ENCODE measurements around the gene DUSP5.
A peak's percentile ranks its signal among the peaks of the same experiment; 100 is the strongest.

DUSP5 gene

DNA sequence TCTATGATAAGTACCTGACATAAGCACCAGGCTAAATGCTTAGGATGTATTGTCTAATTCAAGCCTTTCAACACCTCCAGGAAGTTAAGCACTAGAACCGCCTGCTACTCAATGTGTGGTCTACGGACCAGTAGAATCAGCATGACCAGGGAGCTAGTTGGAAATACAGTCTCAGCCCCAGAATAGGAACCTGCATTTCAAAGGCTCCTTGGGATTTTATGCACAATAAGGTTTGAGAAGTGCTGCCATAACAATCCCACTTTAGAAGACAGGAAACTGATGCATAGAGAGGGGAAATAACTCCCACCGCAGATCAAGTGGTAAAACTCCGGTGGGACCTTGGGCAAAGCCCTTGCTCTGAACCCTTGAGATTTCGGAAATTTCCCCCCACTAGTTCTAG is 8.8 kb upstream of the DUSP5 start:
- TF ChIP-seq, protein P1, sequence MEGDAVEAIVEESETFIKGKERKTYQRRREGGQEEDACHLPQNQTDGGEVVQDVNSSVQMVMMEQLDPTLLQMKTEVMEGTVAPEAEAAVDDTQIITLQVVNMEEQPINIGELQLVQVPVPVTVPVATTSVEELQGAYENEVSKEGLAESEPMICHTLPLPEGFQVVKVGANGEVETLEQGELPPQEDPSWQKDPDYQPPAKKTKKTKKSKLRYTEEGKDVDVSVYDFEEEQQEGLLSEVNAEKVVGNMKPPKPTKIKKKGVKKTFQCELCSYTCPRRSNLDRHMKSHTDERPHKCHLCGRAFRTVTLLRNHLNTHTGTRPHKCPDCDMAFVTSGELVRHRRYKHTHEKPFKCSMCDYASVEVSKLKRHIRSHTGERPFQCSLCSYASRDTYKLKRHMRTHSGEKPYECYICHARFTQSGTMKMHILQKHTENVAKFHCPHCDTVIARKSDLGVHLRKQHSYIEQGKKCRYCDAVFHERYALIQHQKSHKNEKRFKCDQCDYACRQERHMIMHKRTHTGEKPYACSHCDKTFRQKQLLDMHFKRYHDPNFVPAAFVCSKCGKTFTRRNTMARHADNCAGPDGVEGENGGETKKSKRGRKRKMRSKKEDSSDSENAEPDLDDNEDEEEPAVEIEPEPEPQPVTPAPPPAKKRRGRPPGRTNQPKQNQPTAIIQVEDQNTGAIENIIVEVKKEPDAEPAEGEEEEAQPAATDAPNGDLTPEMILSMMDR (IDR thresholded peaks at IDR 0.05; ENCODE audit: low read depth, low read length): no peak
- Histone ChIP-seq H3K27me3 (ENCODE audit: insufficient read depth, low read depth, severe bottlenecking) (no peaks in the 10 kb centered on the region), H3K36me3 (no peaks in the 10 kb centered on the region), H3K4me3 (ENCODE audit: low read depth, low read length) (no peak overlapping the region), H3K9me3 (ENCODE audit: severe bottlenecking) (no peaks in the 10 kb centered on the region), H3K27ac (no peak overlapping the region)
- DNase-seq: no peak

DNA sequence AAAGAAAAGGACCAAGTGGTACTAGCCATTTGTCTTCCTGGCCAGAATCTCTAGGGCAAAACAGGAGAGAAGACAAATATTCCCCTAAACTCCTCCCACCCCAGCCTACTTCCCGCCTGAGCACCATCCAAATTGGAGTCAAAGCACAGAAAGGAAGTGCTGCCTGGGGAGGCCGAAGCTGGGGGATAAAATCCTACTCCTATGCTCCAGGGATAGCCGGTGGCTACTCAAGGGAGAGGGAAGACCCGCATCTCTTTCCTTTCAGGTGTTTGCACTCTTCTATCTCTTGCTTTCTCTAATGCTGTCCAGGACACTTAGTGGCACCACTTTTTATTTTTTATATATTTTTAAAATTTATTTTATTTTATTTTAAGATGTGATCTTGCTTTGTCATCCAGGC is 7.1 kb upstream of the DUSP5 start:
- no peak for DNase-seq
- Histone ChIP-seq H3K36me3 (no peaks in the 10 kb centered on the region), H3K27ac (no peak overlapping the region), H3K4me3 (ENCODE audit: low read depth, low read length) (no peak overlapping the region), H3K9me3 (ENCODE audit: severe bottlenecking) (no peaks in the 10 kb centered on the region), H3K27me3 (ENCODE audit: insufficient read depth, low read depth, severe bottlenecking) (no peaks in the 10 kb centered on the region)
- TF ChIP-seq, protein P1 (IDR thresholded peaks at IDR 0.05; ENCODE audit: low read depth, low read length): no peak

DNA sequence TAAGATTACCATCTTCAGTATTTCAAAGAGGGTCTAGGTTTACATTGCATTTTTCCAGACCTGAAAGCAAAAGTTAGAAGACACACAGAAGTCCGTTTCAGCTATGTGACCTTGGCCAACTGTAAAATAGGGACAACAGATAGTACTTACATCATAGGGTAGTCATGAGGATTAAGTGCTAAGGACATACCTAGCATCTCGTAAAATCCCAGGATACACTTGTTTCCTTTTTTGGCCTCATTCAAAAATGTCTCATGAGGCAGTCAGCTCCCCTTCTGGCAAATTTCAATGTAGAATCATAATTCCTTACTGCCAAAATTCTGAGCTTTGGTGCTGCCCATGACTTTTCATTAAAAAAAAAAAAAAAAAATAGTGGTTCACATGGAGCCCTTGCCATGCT is 6.4 kb upstream of the DUSP5 start:
- H3K27me3 ChIP-seq (ENCODE audit: insufficient read depth, low read depth, severe bottlenecking): no peaks in the 10 kb centered on the region
- TF ChIP-seq, protein P1 (IDR thresholded peaks at IDR 0.05; ENCODE audit: low read depth, low read length): no peak
- H3K27ac ChIP-seq: peak overlapping the region; percentile 7; the same call in 1 of the 2 replicates
- no peak for DNase-seq
- H3K4me3 ChIP-seq (ENCODE audit: low read depth, low read length): no peak overlapping the region
- H3K9me3 ChIP-seq (ENCODE audit: severe bottlenecking): no peaks in the 10 kb centered on the region
- no peaks in the 10 kb centered on the region for H3K36me3 ChIP-seq

DNA sequence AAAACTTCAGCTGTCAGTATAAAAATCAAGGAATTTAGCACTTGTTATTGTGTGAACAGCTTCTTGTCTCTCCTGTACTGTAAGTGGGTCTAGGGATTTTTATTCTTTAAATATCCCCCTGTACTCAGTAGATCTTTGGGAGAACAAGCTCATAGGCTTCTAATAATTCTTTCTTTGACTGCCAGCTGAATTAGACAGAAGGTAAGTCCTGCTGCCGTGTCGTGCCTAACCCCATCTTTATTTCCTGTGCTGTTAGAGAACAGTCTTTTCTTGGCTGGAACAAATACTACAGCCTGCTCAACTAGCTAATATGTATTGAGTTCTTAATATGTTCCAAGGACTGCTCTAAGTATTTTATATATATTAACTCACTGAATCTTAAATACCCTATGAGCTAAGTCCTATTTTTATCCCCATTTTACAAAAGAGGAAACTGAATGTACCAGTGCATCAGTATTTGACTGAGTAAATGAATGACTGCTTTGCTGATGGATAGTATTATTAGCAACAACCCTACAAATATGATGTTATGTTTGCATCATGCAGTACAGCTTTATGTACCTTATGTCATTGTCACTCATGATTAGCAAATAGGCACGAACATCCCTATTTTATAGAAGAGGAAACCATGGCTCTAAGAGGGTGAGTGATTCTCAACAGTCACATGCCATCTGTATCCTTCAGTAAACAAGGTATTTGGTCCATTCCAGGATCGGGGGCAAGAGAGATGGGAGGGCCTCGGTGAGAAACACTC is 5.5 kb upstream of the DUSP5 start:
- H3K36me3 ChIP-seq: no peaks in the 10 kb centered on the region
- no peak for DNase-seq
- TF ChIP-seq, protein P1 (IDR thresholded peaks at IDR 0.05; ENCODE audit: low read depth, low read length): no peak
- peak overlapping the region; percentile 27 for H3K27ac ChIP-seq
- no peaks in the 10 kb centered on the region for H3K27me3 ChIP-seq (ENCODE audit: insufficient read depth, low read depth, severe bottlenecking)
- no peak overlapping the region for H3K4me3 ChIP-seq (ENCODE audit: low read depth, low read length)
- H3K9me3 ChIP-seq (ENCODE audit: severe bottlenecking): no peaks in the 10 kb centered on the region

- Histone ChIP-seq H3K36me3 (no peaks in the 10 kb centered on the region), H3K27ac (peak overlapping the region; percentile 97), H3K9me3 (ENCODE audit: severe bottlenecking) (no peaks in the 10 kb centered on the region), H3K4me3 (ENCODE audit: low read depth, low read length) (no peak overlapping the region; the same call in 1 of the 2 replicates), H3K27me3 (ENCODE audit: insufficient read depth, low read depth, severe bottlenecking) (no peaks in the 10 kb centered on the region)
- DNase-seq: peak; percentile 86
- TF ChIP-seq, protein P1 (IDR thresholded peaks at IDR 0.05; ENCODE audit: low read depth, low read length): no peak
These were observed 3.8 kb upstream of the DUSP5 start for GRCh38 chr10:110493832-110494426.
